Nephron (organoid): ENCODE results near the gene ULK4.

ENCODE experiments used
- H3K27ac Mint-ChIP-seq, 3 experiments: 2 replicates each; pipeline ENCODE4 v1.8.0; 2020; ENCODE audit warnings: mixed read lengths in 3 of 3, mild to moderate bottlenecking in 2 of 3, moderate library complexity in 1 of 3
- H3K27me3 Mint-ChIP-seq: 2 replicates; pipeline ENCODE4 v1.8.0; 2021; ENCODE audit warnings: low read depth, mild to moderate bottlenecking, moderate library complexity, mixed read lengths
- H3K36me3 Mint-ChIP-seq: 2 replicates; pipeline ENCODE4 v1.8.0; 2020; ENCODE audit warnings: low read depth, mixed read lengths
- H3K4me1 Mint-ChIP-seq: 2 replicates; pipeline ENCODE4 v1.8.0; 2020; ENCODE audit warnings: mixed read lengths
- H3K4me3 Mint-ChIP-seq, 3 experiments: 2 replicates each; pipeline ENCODE4 v1.8.0; 2020; ENCODE audit warnings: mild to moderate bottlenecking in 3 of 3, mixed read lengths in 3 of 3, moderate library complexity in 2 of 3
- H3K9me3 Mint-ChIP-seq: 2 replicates; pipeline ENCODE4 v1.8.0; 2020; ENCODE audit warnings: mixed read lengths
- CTCF ChIP-seq, 3 experiments: fragments of 200-600 bp; sonication (generic); IDR thresholded peaks; one replicate each; pipeline ENCODE4 v1.5.0; 2021; ENCODE audit warnings: antibody characterized with exemption in 3 of 3; ENCODE audit not compliant: unreplicated experiment in 3 of 3

Gene ULK4

GRCh38 chr3:41297750-41298149, 664.2 kb downstream of the ULK4 start:
- no peak for TF ChIP-seq CTCF (IDR thresholded peaks at IDR 0.05; ENCODE audit: unreplicated experiment in 3 of 3)
- Mint-ChIP-seq H3K27me3 (peaks cover 3% of the 10 kb centered on the region), H3K4me1 (no peaks in the 10 kb centered on the region), H3K9me3 (no peaks in the 10 kb centered on the region), H3K36me3 (no peaks in the 10 kb centered on the region), H3K27ac (no peak overlapping the region), H3K4me3 (no peak overlapping the region)

GRCh38 chr3:41296556-41296955, 665.3 kb downstream of the ULK4 start:
- H3K4me3 Mint-ChIP-seq = no peak overlapping the region
- no peak for TF ChIP-seq CTCF (IDR thresholded peaks at IDR 0.05; ENCODE audit: unreplicated experiment in 3 of 3)
- H3K4me1 Mint-ChIP-seq = no peaks in the 10 kb centered on the region
- H3K27ac Mint-ChIP-seq = peak overlapping the region in 1 of 3 experiments; percentile 39
- no peaks in the 10 kb centered on the region for H3K36me3 Mint-ChIP-seq
- peaks cover 3% of the 10 kb centered on the region for H3K27me3 Mint-ChIP-seq
- H3K9me3 Mint-ChIP-seq = no peaks in the 10 kb centered on the region

GRCh38 chr3:41295740-41296139, 666.2 kb downstream of the ULK4 start:
- Mint-ChIP-seq H3K4me3 (no peak overlapping the region), H3K4me1 (peaks cover 6% of the 10 kb centered on the region), H3K9me3 (no peaks in the 10 kb centered on the region), H3K27me3 (peaks cover 3% of the 10 kb centered on the region), H3K27ac (no peak overlapping the region), H3K36me3 (no peaks in the 10 kb centered on the region)
- TF ChIP-seq CTCF (IDR thresholded peaks at IDR 0.05; ENCODE audit: unreplicated experiment in 3 of 3) = no peak

- TF ChIP-seq CTCF (IDR thresholded peaks at IDR 0.05; ENCODE audit: unreplicated experiment in 3 of 3) = no peak
- H3K4me1 Mint-ChIP-seq = peaks cover 9% of the 10 kb centered on the region
- no peaks in the 10 kb centered on the region for H3K9me3 Mint-ChIP-seq
- H3K27me3 Mint-ChIP-seq = peaks cover 3% of the 10 kb centered on the region
- H3K27ac Mint-ChIP-seq = no peak overlapping the region
- H3K4me3 Mint-ChIP-seq = no peak overlapping the region
- H3K36me3 Mint-ChIP-seq = no peaks in the 10 kb centered on the region
Measured at GRCh38 chr3:41293169-41293681, 668.7 kb downstream of the ULK4 start.

- Mint-ChIP-seq H3K36me3 (no peaks in the 10 kb centered on the region), H3K4me3 (no peak overlapping the region), H3K27me3 (no peaks in the 10 kb centered on the region), H3K4me1 (peaks cover 9% of the 10 kb centered on the region), H3K9me3 (no peaks in the 10 kb centered on the region), H3K27ac (peak overlapping the region in 2 of 3 experiments; percentile 15 to 27)
- TF ChIP-seq CTCF (IDR thresholded peaks at IDR 0.05; ENCODE audit: unreplicated experiment in 3 of 3) = no peak
Measured at GRCh38 chr3:41290736-41291135, 671.2 kb downstream of the ULK4 start.

- Mint-ChIP-seq H3K36me3 (no peaks in the 10 kb centered on the region), H3K27ac (peak overlapping the region in 2 of 3 experiments; percentile 15 to 27), H3K9me3 (no peaks in the 10 kb centered on the region), H3K4me3 (no peak overlapping the region), H3K4me1 (peaks cover 9% of the 10 kb centered on the region), H3K27me3 (no peaks in the 10 kb centered on the region)
- no peak for TF ChIP-seq CTCF (IDR thresholded peaks at IDR 0.05; ENCODE audit: unreplicated experiment in 3 of 3)
Measured at GRCh38 chr3:41290306-41290705, 671.6 kb downstream of the ULK4 start.
